Lung (tissue), 12 donors: ENCODE data around the gene NISCH. TPM values are rescaled to one million over a fixed set of nuclear protein-coding genes. Genes with fewer than 3 reads are reported as not detected.

Experiments used
- ATAC-seq: fragments of 200-7000 bp; cut with Tn5 transposase; one replicate; pipeline ENCODE4 v1.9.1; 2020; ENCODE audit warnings: moderate number of reproducible peaks; ENCODE audit not compliant: insufficient read depth, low FRiP score
- DNase-seq, 3 donors: peaks; one replicate each; pipeline ENCODE4 v3.0.0-alpha.2; 2013 to 2017
- H3K27ac ChIP-seq, 2 donors: one replicate each; pipeline ENCODE4 v1.5.1; 2013; ENCODE audit warnings: mild to moderate bottlenecking in 2 of 2, moderate library complexity in 2 of 2, control low read depth in 1 of 2, inconsistent platforms in 1 of 2, low read depth in 1 of 2, low read length in 1 of 2
- H3K27me3 ChIP-seq, 3 donors: one replicate each; pipeline ENCODE4 v1.5.1; 2013; ENCODE audit warnings: low read length in 2 of 3; ENCODE audit not compliant: control insufficient read depth in 3 of 3, insufficient read depth in 3 of 3
- H3K36me3 ChIP-seq, 4 donors: one replicate each; pipeline ENCODE4 v1.5.1; 2013; ENCODE audit warnings: low read length in 4 of 4, mild to moderate bottlenecking in 1 of 4, moderate library complexity in 1 of 4; ENCODE audit not compliant: control insufficient read depth in 4 of 4, insufficient read depth in 4 of 4
- H3K4me1 ChIP-seq, 5 donors: one replicate each; pipeline ENCODE4 v1.5.1; 2013; ENCODE audit warnings: low read length in 5 of 5, mild to moderate bottlenecking in 2 of 5, moderate library complexity in 1 of 5; ENCODE audit not compliant: control insufficient read depth in 5 of 5, insufficient read depth in 5 of 5
- H3K4me3 ChIP-seq: one replicate; pipeline ENCODE4 v1.5.1; 2013; ENCODE audit warnings: mild to moderate bottlenecking, control low read depth, moderate library complexity
- H3K9ac ChIP-seq, 2 donors: one replicate each; pipeline ENCODE4 v1.5.1; 2013; ENCODE audit warnings: low read length in 2 of 2, control low read depth in 1 of 2; ENCODE audit not compliant: insufficient read depth in 1 of 2
- H3K9me3 ChIP-seq, 4 donors: one replicate each; pipeline ENCODE4 v1.5.1; 2013; ENCODE audit warnings: low read length in 3 of 4, mild to moderate bottlenecking in 1 of 4, moderate library complexity in 1 of 4; ENCODE audit not compliant: control insufficient read depth in 4 of 4, insufficient read depth in 3 of 4
- WGBS, 2 donors: extraction: QIAGEN DNeasy Blood & Tissue Kit; methylation state at CpG; one replicate each; pipeline ENCODE4 v1.1.7; 2013; 5-methylcytosine and 5-hydroxymethylcytosine counted together
- polyA plus RNA-seq, 2 donors: library from polyadenylated mRNA; stranded (reverse); fragments of 200-250 nt; gene quantifications; one replicate each; pipeline ENCODE4 v1.2.1, GENCODE V29; 2013
- total RNA-seq, 2 donors: library from RNA; depleted of rRNA in 1 of 2; stranded (reverse); fragments of >200 nt in 1 of 2; gene quantifications; one replicate each; pipeline ENCODE4 v1.2.1, GENCODE V29; 2014 to 2021
- TF ChIP-seq, protein P1 (sequence below): IDR thresholded peaks from 2 replicates; pipeline ENCODE4 v1.5.1; 2012; ENCODE audit warnings: mild to moderate bottlenecking; ENCODE audit errors: control extremely low read depth, extremely low read depth
- donor health status: control.
- donor health status: control.
- donor health status: Bipolar disorder and iron deficiency.
- donor health status: healthy.
- donor health status: DM: yes; HTN: yes; CAD: no.

Gene NISCH
- total and polyA plus RNA-seq, 4 donors, result 37.8 to 127 (median 63.7) TPM

DNA sequence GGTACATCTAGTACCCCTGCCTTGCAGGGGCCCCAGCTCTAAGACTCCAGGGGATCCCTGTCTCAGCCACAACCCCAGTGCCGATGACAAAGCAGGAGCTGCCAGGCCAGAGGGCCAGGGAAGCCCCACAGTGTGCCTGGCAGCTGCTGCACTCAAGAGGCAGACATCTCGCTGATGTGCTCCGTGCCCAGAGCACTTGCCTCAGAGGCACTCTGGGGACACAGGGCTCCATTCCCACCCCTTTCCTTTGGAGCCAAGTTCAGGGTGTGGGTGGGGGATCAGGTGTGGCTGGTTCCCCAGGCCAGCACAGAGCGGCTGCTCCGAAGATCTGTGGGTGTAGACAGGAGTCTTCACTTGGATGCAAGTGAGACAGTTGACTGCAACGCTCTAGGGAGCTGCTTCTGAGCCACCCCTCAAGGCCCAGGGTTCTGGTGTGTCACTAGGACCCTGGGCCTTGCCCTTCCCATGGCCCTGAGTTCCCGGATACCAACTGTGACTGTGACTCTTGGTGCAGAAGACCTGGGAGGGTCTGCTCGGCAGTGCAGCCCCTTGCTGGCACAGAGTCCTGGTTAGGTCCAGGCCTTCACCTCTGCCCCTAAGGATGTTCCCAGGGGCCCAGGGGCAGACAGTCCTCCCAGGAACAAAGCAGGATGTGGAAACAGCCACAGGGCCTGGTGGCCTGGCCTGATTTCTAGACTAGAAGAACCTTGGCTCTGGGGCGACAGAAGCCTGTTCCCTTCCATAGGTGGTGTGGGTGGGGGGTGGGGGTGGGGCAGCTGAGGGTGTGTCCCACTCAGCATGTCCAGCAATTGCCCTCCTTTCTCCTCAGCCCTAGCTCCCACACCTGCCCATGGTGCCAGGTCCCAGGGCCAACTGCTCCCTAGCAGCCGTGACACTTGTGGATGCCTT is 75.8 kb downstream of the NISCH start:
- H3K36me3 ChIP-seq, result peaks cover 0 to 21% (median 10%) of the 10 kb centered on the region in 4 donors
- WGBS, 2 donors, result 81 to 85% methylated on average over 10 of the region's 10 CpGs
- peaks cover 17 to 84% (median 34%) of the 10 kb centered on the region in 5 donors for H3K4me1 ChIP-seq
- ATAC-seq (no peak), DNase-seq (no peak)
- no peaks in the 10 kb centered on the region for H3K27me3 ChIP-seq
- no peak overlapping the region for H3K9ac ChIP-seq
- H3K27ac ChIP-seq, result peak overlapping the region; percentile 46 to 69
- no peaks in the 10 kb centered on the region for H3K9me3 ChIP-seq
- TF ChIP-seq, protein P1, sequence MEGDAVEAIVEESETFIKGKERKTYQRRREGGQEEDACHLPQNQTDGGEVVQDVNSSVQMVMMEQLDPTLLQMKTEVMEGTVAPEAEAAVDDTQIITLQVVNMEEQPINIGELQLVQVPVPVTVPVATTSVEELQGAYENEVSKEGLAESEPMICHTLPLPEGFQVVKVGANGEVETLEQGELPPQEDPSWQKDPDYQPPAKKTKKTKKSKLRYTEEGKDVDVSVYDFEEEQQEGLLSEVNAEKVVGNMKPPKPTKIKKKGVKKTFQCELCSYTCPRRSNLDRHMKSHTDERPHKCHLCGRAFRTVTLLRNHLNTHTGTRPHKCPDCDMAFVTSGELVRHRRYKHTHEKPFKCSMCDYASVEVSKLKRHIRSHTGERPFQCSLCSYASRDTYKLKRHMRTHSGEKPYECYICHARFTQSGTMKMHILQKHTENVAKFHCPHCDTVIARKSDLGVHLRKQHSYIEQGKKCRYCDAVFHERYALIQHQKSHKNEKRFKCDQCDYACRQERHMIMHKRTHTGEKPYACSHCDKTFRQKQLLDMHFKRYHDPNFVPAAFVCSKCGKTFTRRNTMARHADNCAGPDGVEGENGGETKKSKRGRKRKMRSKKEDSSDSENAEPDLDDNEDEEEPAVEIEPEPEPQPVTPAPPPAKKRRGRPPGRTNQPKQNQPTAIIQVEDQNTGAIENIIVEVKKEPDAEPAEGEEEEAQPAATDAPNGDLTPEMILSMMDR, result no peak
- H3K4me3 ChIP-seq, result no peak overlapping the region

DNA sequence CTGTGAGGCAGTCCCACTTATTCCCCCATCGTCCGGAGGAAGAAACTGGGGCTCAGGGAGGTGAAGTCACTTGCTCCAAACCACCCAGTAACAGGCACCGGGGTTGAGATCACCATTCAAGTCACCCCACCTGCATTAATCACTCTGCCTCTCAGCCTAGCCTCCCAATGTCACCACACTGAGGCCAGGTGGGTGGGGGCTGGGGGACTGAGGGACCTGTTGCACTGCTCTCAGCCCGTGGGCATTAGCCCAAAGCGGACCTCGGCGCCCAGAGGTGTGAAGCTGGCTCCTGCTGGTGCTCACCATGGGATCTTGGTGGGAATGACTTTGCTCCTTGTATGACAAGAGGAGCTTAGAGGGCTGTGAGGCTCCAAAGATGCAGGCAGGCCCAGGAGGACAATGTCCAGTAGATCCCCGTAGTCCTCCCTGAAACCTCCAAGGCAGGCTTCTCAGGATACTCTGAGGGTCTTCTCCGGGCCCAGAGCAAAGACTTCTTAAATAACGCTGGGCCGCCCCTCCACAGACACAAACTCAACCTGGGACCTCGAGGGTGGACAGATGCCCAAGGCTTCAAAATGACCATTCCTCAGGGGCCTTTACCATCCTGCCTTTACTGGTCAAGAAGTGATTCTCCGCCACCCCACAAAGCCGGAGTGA is 76.6 kb downstream of the NISCH start:
- Histone ChIP-seq H3K9me3 (no peaks in the 10 kb centered on the region), H3K36me3 (peaks cover 0 to 15% (median 7%) of the 10 kb centered on the region in 4 donors), H3K27ac (peak overlapping the region in 1 of 2 donors; percentile 4), H3K4me3 (no peak overlapping the region), H3K4me1 (peaks cover 17 to 79% (median 34%) of the 10 kb centered on the region in 5 donors), H3K27me3 (no peaks in the 10 kb centered on the region), H3K9ac (peak overlapping the region in 1 of 2 donors; percentile 24)
- ATAC-seq (no peak), DNase-seq (no peak)
- TF ChIP-seq, protein P1, result no peak
- WGBS, 2 donors, result 83 to 90% methylated on average over 14 of the region's 14 CpGs

DNA sequence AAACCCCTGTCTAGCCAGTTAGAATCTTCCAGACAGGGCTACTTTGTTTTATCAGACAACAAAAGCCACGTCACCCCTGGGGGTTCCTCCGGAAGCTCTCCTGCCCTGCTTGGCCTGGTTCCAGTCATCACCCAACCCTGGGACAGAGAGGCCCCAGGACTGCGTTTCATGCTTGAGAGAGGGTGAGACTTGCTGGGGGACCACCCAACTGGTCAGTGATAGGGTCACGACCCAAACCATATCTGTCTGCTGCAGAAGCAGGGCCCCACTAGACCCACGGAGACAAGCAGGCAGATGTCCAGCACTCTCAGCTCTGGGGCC is 77.1 kb downstream of the NISCH start:
- Histone ChIP-seq H3K4me3 (peak overlapping the region; percentile 57), H3K27ac (peak overlapping the region in 1 of 2 donors; percentile 15), H3K27me3 (no peaks in the 10 kb centered on the region), H3K9ac (peak overlapping the region in 1 of 2 donors; percentile 24), H3K36me3 (peaks cover 0 to 10% (median 4%) of the 10 kb centered on the region in 4 donors), H3K4me1 (peaks cover 15 to 79% (median 29%) of the 10 kb centered on the region in 5 donors), H3K9me3 (no peaks in the 10 kb centered on the region)
- 27 to 35% methylated on average over 5 of the region's 5 CpGs for WGBS, 2 donors
- ATAC-seq (no peak), DNase-seq (peak; percentile 43 to 63 (median 51))
- TF ChIP-seq, protein P1, result no peak
